OCI-LY3 (cell line): ENCODE results near the gene SYNE2.

Experiments used
- H2AFZ ChIP-seq: fragments of 200-600, 300-600 bp; shearing (Covaris generic); 2 replicates; pipeline ENCODE4 v1.6.0; 2014; ENCODE audit warnings: antibody characterized with exemption, low read depth, low read length
- H3K27ac ChIP-seq: fragments of 200-600, 300-600 bp; sonication (generic); 2 replicates; pipeline ENCODE4 v1.5.1; 2014; ENCODE audit warnings: mild to moderate bottlenecking, low read length, moderate library complexity, mixed read lengths
- H3K27me3 ChIP-seq: fragments of 200-600, 300-600 bp; sonication (generic); 2 replicates; pipeline ENCODE4 v1.6.1; 2014; ENCODE audit warnings: low read depth, low read length, mixed read lengths
- H3K36me3 ChIP-seq: fragments of 200-600, 300-600 bp; sonication (generic); replicated peaks from 2 replicates; pipeline ENCODE3; 2014; ENCODE audit warnings: low read depth, low read length, mixed read lengths
- H3K4me1 ChIP-seq: fragments of 300-600, 200-600 bp; sonication (generic); 2 replicates; pipeline ENCODE4 v1.6.1; 2014; ENCODE audit warnings: low read length, mixed read lengths
- H3K4me2 ChIP-seq: fragments of 200-600, 300-600 bp; sonication (generic); 2 replicates; pipeline ENCODE4 v1.6.1; 2014; ENCODE audit warnings: low read length, mixed read lengths
- H3K4me3 ChIP-seq: fragments of 300-600, 200-600 bp; sonication (generic); 2 replicates; pipeline ENCODE4 v1.5.1; 2014; ENCODE audit warnings: antibody characterized with exemption, mild to moderate bottlenecking, low read length, moderate library complexity
- H3K79me2 ChIP-seq: fragments of 300-600, 200-600 bp; shearing (Covaris generic); 2 replicates; pipeline ENCODE4 v1.6.1; 2014; ENCODE audit warnings: mild to moderate bottlenecking, low read length, mixed read lengths
- H3K9ac ChIP-seq: fragments of 300-600, 200-600 bp; shearing (Covaris generic); 2 replicates; pipeline ENCODE4 v1.6.0; 2014; ENCODE audit warnings: mild to moderate bottlenecking, low read length, moderate library complexity
- H3K9me3 ChIP-seq: fragments of 200-600, 300-600 bp; shearing (Covaris generic); 2 replicates; pipeline ENCODE4 v1.6.1; 2014; ENCODE audit warnings: low read length, mixed read lengths; ENCODE audit not compliant: insufficient read depth
- H4K20me1 ChIP-seq: fragments of 200-600, 300-600 bp; sonication (generic); 2 replicates; pipeline ENCODE4 v1.6.1; 2016; ENCODE audit warnings: low read length, mixed read lengths; ENCODE audit not compliant: insufficient read depth
- CTCF ChIP-seq: fragments of 200-600, 300-600 bp; sonication (generic); IDR thresholded peaks from 2 replicates; pipeline ENCODE4 v1.5.1; 2014; ENCODE audit warnings: antibody characterized with exemption, low read length, low read depth
- EZH2phosphoT487 ChIP-seq: fragments of 200-600 bp; shearing (Covaris generic); IDR thresholded peaks from 2 replicates; pipeline ENCODE4 v1.6.1; 2018; ENCODE audit warnings: antibody characterized with exemption, mixed run types, low read depth

The SYNE2 gene

GRCh38 chr14:63982156-63982555 is 129.4 kb downstream of the SYNE2 start:
- Histone ChIP-seq H2AFZ (no peak overlapping the region), H3K27ac (no peak overlapping the region), H3K79me2 (no peaks in the 10 kb centered on the region), H3K9ac (no peak overlapping the region), H3K4me2 (peak overlapping the region; percentile 0; the same call in 1 of the 2 replicates), H4K20me1 (no peaks in the 10 kb centered on the region), H3K4me1 (peaks cover 10% of the 10 kb centered on the region), H3K27me3 (no peaks in the 10 kb centered on the region), H3K9me3 (no peaks in the 10 kb centered on the region), H3K36me3 (no peaks in the 10 kb centered on the region), H3K4me3 (no peak overlapping the region)
- no peak for TF ChIP-seq EZH2phosphoT487
- no peak for TF ChIP-seq CTCF

GRCh38 chr14:63982629-63983028 is 129.8 kb downstream of the SYNE2 start:
- Histone ChIP-seq H3K27ac (no peak overlapping the region), H4K20me1 (no peaks in the 10 kb centered on the region), H3K27me3 (no peaks in the 10 kb centered on the region), H3K9me3 (no peaks in the 10 kb centered on the region), H3K36me3 (no peaks in the 10 kb centered on the region), H3K9ac (no peak overlapping the region), H3K4me3 (no peak overlapping the region), H2AFZ (no peak overlapping the region), H3K4me2 (no peak overlapping the region), H3K4me1 (peaks cover 10% of the 10 kb centered on the region), H3K79me2 (no peaks in the 10 kb centered on the region)
- TF ChIP-seq CTCF, result no peak
- no peak for TF ChIP-seq EZH2phosphoT487

- Histone ChIP-seq H3K9me3 (no peaks in the 10 kb centered on the region), H3K4me3 (no peak overlapping the region), H3K27me3 (no peaks in the 10 kb centered on the region), H3K4me2 (no peak overlapping the region), H3K79me2 (no peaks in the 10 kb centered on the region), H3K27ac (no peak overlapping the region), H3K36me3 (no peaks in the 10 kb centered on the region), H3K4me1 (peaks cover 7% of the 10 kb centered on the region), H3K9ac (no peak overlapping the region), H4K20me1 (no peaks in the 10 kb centered on the region), H2AFZ (no peak overlapping the region)
- no peak for TF ChIP-seq CTCF
- no peak for TF ChIP-seq EZH2phosphoT487
Measured at GRCh38 chr14:63986789-63987533, 134.2 kb downstream of the SYNE2 start.

- Histone ChIP-seq H3K9ac (no peak overlapping the region), H3K36me3 (no peaks in the 10 kb centered on the region), H3K4me3 (no peak overlapping the region), H4K20me1 (no peaks in the 10 kb centered on the region), H3K4me1 (peaks cover 6% of the 10 kb centered on the region), H3K4me2 (no peak overlapping the region), H3K9me3 (no peaks in the 10 kb centered on the region), H3K27me3 (no peaks in the 10 kb centered on the region), H2AFZ (no peak overlapping the region), H3K27ac (no peak overlapping the region), H3K79me2 (no peaks in the 10 kb centered on the region)
- no peak for TF ChIP-seq EZH2phosphoT487
- no peak for TF ChIP-seq CTCF
Measured at GRCh38 chr14:63988579-63988978, 135.8 kb downstream of the SYNE2 start.
